GM21526 (cell line): ENCODE results near the gene CTNND2.
"Not testable (repeated sequence)": the region's sequence is repeated elsewhere in the genome, so short reads cannot be mapped to it uniquely, and the experiment has no call there.

Experiments
- ATAC-seq: cut with Tn5 transposase; IDR thresholded peaks from one replicate; pipeline ENCODE4 v1.9.1; 2021; ENCODE audit warnings: moderate library complexity; ENCODE audit not compliant: unreplicated experiment, low FRiP score

CTNND2 gene

DNA sequence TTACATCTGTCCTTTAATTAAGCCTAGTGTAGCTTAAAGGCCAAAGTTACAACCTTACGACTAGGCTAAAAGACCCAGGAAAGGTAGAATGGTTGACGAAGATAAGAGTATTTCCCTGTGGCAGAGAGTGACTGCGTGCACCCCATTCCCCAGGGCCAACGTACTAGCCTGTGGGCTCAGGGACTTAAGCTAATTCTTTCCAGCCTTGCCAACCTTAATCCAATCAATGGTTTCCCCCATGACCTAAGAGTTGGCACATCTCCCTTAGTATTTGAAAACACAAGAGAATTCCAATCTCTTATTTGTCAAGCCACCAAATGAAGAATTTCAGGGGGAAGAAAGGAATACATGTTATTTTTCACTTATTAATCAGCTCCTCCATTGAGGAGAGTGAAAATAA is 16.0 kb downstream of the CTNND2 start:
- ATAC-seq = no peak

DNA sequence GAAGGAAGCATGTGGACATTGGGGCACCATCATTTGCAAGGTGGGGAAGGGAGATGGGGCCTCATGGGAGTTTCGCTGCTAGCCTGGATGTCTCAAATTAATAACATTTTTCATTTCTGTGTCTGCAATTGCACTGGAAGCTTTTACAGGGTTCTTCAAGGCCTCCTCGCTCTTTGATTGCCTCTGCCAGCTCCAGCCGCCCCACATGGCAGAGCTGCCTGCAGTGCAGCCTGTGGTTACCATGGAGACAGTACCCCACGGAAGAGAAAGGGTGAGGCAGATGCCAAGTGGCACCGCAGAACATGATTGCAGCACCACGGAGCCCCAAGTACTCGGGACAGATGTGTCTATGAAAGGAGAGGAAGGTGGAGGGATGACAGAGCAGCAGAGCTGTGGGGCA is 25.4 kb downstream of the CTNND2 start:
- no peak for ATAC-seq

DNA sequence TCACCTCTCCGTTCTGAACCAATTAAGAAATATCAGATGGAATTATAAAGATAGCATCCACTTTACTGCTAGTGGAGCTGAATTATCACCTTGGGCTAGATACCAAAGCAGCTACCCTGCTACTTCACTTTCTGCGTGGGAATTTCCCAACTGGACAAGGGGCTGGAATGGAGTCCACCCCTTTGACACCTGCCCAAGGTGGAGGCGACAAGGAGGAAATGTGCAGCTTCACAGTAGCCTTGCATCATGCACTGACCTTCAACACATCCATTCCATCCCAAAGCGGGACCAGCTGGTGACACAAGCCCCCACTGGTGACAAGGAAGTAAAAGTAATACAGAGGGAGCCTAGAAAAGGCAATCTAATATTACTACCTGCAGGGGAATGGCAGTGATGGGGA is 30.7 kb downstream of the CTNND2 start:
- ATAC-seq = no peak

DNA sequence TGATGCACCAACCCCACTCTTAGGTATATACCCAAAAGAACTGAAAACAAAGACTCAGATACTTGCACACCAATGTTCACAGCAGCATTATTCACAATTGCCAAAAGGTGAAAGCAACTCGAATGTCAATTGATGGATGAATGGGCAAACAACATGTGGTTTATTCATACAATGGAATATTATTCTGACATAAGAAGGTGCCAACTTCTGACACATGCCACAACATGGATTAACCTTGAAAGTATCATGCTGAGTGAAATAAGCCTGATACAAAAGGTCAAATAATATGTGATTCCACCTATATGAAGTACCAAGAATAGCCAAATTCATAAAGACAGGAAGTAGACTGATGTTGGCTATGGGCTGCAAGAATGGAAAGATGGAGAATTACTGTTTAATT is 35.0 kb downstream of the CTNND2 start:
- ATAC-seq = no peak

DNA sequence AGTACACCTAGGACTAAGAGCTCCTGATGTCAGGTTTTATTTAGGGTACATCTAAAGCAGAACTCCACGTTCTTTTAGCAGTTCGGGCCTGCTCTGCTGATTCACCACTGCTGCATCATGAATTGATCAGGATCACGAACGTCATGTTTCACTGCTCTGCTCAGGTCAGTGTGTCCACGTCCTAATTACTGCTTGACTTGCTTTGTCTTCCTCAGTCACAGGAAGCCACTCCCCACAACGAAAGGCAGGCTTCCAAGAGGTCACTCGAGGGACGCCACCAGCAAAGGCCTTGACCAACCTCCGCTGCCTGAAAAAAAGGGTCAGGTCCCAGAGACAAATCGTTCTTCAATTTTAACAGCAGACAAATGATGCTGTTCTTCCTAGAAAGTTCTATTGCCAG is 40.3 kb downstream of the CTNND2 start:
- no peak for ATAC-seq

DNA sequence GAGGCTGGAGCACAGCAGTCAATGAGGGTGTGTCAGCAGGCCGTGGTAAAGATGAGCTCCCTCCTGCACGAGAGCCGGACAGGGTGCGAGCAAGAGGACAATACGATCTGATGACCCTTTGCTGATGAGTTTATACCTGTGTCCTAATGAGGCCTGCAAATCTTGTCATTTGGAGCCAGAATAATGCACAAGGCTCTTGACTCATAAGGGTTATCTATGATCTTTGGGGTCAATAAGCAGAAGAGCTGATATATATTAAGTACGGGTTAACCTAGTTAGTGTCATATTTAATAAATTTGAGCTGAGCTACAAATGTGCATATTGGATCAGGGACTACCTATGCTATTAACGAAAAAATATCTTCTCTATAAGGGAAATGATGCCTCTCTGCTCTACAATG is 46.9 kb downstream of the CTNND2 start:
- no peak for ATAC-seq

- ATAC-seq = no peak
Measured at GRCh38 chr5:11854936-11855335, 49.3 kb downstream of the CTNND2 start.

DNA sequence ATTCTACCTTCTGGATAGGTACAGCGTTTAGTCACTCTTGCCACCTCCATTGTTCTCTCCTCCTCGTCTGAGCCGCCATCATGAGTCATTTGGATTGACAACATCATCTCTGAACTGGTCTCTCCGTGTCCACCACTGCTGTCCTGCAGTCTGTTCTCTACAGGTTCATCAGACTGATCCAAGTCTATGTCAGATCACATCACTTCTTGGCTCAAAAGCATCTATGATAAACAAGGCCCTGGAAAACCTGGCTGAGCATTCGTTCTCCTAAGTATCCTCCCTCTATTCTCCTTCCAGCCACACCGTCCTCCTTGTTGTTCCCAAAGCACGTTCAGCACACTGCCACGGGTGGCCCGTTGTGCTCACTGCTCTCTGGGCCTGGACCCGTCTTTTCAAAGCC is 50.5 kb downstream of the CTNND2 start:
- ATAC-seq = no peak

GRCh38 chr5:11853140-11853539 is 51.1 kb downstream of the CTNND2 start:
- no peak for ATAC-seq

GRCh38 chr5:11852717-11853087 is 51.5 kb downstream of the CTNND2 start:
- ATAC-seq = no peak

DNA sequence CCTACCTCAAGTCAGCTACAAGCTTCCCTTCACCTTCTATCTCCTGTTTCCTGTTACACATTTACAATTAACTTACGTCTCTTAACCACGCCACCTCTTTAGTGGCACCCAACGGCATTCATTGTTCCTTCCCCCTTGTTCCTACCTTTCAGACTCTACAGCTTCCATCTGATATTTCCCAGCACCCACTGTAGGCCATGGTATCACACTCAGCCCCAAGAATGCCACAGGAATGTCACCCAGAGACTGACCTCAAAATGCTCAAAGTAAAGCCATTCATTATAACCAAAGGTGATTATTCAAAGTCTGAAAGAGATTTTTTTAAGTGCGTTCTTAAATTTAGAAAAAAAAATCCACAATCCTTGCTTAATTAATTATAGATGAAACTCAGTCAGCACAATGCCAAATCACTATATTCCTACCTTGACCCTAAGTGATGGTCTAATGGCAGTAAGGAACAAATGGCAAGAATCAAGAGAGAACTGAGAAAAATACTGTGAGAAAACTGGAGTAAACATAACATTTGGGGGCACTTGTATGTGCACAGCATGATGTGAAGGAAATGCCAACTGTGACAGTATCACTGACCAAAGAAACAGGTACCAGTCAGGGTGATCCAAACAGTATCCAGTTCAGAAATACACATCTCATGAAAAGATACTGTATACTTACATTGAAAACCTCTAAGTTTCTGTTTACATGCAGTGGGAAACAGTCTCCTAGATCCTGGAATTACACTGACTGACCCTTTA is 52.1 kb downstream of the CTNND2 start:
- no peak for ATAC-seq

GRCh38 chr5:11851416-11851815 is 52.8 kb downstream of the CTNND2 start:
- no peak for ATAC-seq

DNA sequence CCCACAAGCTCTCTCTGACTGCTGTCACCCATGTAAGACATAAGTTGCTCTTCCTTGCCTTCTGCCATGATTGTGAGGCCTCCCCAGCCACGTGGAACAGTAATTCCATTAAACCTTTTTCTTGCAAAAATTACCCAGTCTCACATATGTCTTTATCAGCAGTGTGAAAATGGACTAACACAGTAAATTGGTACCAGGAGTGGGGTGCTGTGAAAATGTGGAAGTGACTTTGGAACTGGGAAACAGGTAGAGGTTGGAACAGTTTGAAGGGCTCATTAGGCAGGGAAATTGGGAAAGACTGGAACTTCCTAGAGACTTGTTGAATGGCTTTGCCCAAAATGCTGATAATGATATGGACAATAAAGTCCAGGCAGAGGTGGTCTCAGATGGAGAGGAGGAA is 75.7 kb downstream of the CTNND2 start:
- ATAC-seq = not testable (repeated sequence)

DNA sequence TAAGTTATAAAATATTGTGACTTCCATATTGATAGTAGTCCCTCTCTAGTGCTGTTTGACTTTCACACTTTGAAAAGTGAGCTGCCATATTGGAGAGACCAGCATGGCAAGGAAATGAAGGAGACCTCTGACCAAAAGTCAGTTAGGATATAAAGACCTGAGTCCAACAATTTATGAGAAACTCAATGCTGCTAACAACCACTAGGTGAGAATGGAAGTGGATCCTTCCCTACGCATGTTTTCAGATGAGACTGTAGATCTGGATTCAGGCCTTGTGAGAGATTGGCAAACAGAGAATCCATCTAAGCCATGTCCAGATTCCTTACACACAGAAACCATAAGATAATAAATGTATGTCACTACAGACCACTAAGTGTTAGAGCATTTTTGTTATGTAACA is 81.6 kb downstream of the CTNND2 start:
- ATAC-seq = no peak

- ATAC-seq = no peak
Measured at GRCh38 chr5:11815916-11816315, 88.3 kb downstream of the CTNND2 start.

- ATAC-seq = no peak
Measured at GRCh38 chr5:11815481-11815880, 88.8 kb downstream of the CTNND2 start.

DNA sequence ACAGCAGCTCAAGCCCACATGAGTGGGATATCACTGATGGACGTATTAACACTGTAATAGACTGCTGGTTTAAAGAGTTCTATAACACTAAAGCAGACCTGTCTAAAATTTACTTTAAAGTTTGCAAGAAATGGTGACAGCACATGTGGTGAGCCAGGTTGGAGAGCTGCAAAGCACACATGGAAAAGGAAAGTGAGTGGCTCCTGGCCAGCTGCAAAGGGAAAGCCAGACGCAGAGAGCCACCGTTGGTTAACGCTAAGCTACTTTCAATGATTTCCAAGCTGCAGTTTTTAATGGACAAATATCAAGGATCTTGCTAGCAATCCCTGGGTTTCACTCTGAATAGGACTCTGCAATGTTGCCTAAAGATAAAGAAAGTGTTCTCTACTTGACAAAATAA is 89.9 kb downstream of the CTNND2 start:
- no peak for ATAC-seq

DNA sequence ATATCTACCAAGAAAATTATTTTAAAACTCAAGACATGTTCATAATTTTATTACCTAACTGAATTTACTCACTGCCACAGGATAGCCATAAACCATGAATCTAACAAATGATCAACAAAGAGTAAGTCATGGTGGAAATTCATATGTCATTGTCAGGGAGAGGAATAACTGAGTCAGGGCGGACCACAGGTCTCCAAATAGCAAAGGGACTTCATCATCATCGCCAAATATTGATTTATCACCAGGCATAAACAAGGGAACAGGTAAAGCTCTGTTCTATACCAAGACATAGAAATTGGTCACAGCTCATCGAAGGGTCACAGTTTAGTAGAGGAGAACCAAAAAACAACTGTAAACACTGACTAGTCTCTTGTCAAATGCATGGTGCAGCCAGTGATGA is 94.8 kb downstream of the CTNND2 start:
- ATAC-seq = no peak

GRCh38 chr5:11803436-11803835 is 100.8 kb downstream of the CTNND2 start:
- no peak for ATAC-seq

- ATAC-seq = no peak
Measured at GRCh38 chr5:11801061-11801460, 103.2 kb downstream of the CTNND2 start.

GRCh38 chr5:11797132-11797531 is 107.1 kb downstream of the CTNND2 start:
- ATAC-seq = no peak

DNA sequence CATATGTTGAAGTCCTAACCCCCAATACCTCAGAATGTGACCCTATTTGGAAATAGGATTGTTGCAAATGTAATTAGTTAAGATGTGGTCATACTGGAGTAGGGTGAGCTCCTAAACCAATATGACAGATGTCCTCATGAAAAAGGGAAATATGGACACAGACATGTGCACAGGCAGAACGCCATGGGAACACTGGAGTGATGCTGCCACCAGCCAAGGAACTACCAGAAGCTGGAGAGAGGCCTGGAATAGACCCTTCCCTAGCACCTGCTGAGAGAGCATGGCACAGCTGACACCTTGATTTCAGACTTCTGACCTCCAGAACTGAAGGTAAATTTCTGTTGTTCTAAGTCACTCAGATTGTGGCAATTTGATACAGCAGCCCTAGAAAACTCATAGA is 110.8 kb downstream of the CTNND2 start:
- ATAC-seq = no peak

GRCh38 chr5:11792621-11793020 is 111.6 kb downstream of the CTNND2 start:
- ATAC-seq = no peak
